Measurements from ENCODE around the gene SELENOK. TPM values are rescaled to one million over a fixed set of nuclear protein-coding genes. Genes with fewer than 3 reads are reported as not detected.
A peak's percentile ranks its signal among the peaks of the same experiment; 100 is the strongest.

Gene SELENOK
- total and polyA plus RNA-seq, 2 of the 13 experiments (the other 11 are each of a cell fraction or from before 2014, with no cell fraction given) = 67.0 to 81.0 TPM

- TF ChIP-seq, protein P1, sequence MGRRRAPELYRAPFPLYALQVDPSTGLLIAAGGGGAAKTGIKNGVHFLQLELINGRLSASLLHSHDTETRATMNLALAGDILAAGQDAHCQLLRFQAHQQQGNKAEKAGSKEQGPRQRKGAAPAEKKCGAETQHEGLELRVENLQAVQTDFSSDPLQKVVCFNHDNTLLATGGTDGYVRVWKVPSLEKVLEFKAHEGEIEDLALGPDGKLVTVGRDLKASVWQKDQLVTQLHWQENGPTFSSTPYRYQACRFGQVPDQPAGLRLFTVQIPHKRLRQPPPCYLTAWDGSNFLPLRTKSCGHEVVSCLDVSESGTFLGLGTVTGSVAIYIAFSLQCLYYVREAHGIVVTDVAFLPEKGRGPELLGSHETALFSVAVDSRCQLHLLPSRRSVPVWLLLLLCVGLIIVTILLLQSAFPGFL (CRISPR knock-in tag; IDR thresholded peaks at IDR 0.05) = no peak
- TF ChIP-seq ZNF569 (CRISPR knock-in tag; IDR thresholded peaks at IDR 0.05; ENCODE audit: borderline replicate concordance) = no peak
- TF ChIP-seq NR1H2 (CRISPR knock-in tag; IDR thresholded peaks at IDR 0.05; ENCODE audit: borderline replicate concordance, low read depth) = no peak
- TF ChIP-seq SIX1 (CRISPR knock-in tag; IDR thresholded peaks at IDR 0.05; ENCODE audit: borderline replicate concordance) = peak; percentile 34; the same call in 1 of the 2 replicates
- TF ChIP-seq NAIF1 (CRISPR knock-in tag; IDR thresholded peaks at IDR 0.05; ENCODE audit: borderline replicate concordance) = peak; percentile 17; the same call in 1 of the 2 replicates
- TF ChIP-seq ZNF30 (CRISPR knock-in tag; IDR thresholded peaks at IDR 0.05) = no peak
- no peak for TF ChIP-seq TFDP1 (CRISPR knock-in tag; IDR thresholded peaks at IDR 0.05; ENCODE audit: borderline replicate concordance)
- no peak for TF ChIP-seq FOXO1 (CRISPR knock-in tag; IDR thresholded peaks at IDR 0.05)
- no peak for TF ChIP-seq ZFP1 (CRISPR knock-in tag; IDR thresholded peaks at IDR 0.05)
- no peak for TF ChIP-seq SP140L (CRISPR knock-in tag; IDR thresholded peaks at IDR 0.05; ENCODE audit: borderline replicate concordance)
- TF ChIP-seq TOE1 (CRISPR knock-in tag; IDR thresholded peaks at IDR 0.05) = 0 out of 2 replicates have a peak, but pooled peaks have one; percentile 10
- peak; percentile 56 for TF ChIP-seq ZSCAN25 (CRISPR knock-in tag; IDR thresholded peaks at IDR 0.05)
- TF ChIP-seq ZC3H13 (CRISPR knock-in tag; IDR thresholded peaks at IDR 0.05) = no peak
- TF ChIP-seq ZNF234 (CRISPR knock-in tag; conservative IDR thresholded peaks at IDR 0.05) = peak; percentile 59; the same call in 1 of the 2 replicates
- no peak for TF ChIP-seq BCLAF1 (IDR thresholded peaks at IDR 0.05)
- TF ChIP-seq MEIS1 (CRISPR knock-in tag; IDR thresholded peaks at IDR 0.05; ENCODE audit: borderline replicate concordance) = no peak
- TF ChIP-seq CBX1 (IDR thresholded peaks at IDR 0.05; ENCODE audit: low read depth) = no peak
- TF ChIP-seq ZNF280B (CRISPR knock-in tag; IDR thresholded peaks at IDR 0.05; ENCODE audit: borderline replicate concordance) = no peak
- TF ChIP-seq RELA (CRISPR knock-in tag; IDR thresholded peaks at IDR 0.05) = no peak
- 0 out of 2 replicates have a peak, but pooled peaks have one; percentile 5 for TF ChIP-seq DNMT3B (CRISPR knock-in tag; conservative IDR thresholded peaks at IDR 0.05)
These were observed 46.4 kb downstream of the SELENOK start (continued) for GRCh38 chr3:53845103-53845880.
